ENCODE results near the gene NOP14.
"Not testable (repeated sequence)": the region's sequence is repeated elsewhere in the genome, so short reads cannot be mapped to it uniquely, and the experiment has no call there.

The NOP14 gene

GRCh38 chr4:2931512-2932301 is 31.5 kb downstream of the NOP14 start:
- DNase-seq = no peak

- DNase-seq = no peak
Measured at GRCh38 chr4:2930758-2931511, 32.3 kb downstream of the NOP14 start.

GRCh38 chr4:2930135-2930757 is 33.0 kb downstream of the NOP14 start:
- no peak for DNase-seq

DNA sequence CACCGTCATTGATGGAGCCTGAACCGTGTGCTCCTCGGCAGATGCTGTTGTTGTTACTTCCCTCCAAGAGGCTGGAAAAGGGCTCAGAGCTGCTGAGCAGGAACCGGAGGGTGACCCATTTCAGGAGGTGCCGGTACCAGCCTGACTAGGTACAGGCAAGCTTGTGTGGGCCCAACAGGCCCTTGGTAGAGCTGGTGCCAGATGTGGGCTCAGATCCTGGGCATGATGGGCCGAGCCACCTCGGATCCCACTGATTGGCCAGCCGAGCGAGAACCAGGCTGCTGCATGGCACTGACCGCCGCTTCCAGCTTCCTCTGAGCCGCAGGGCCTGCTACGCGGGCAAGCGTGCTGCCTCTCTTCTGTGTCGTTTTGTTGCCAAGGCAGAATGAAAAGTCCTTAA is 33.7 kb downstream of the NOP14 start:
- no peak for DNase-seq

DNA sequence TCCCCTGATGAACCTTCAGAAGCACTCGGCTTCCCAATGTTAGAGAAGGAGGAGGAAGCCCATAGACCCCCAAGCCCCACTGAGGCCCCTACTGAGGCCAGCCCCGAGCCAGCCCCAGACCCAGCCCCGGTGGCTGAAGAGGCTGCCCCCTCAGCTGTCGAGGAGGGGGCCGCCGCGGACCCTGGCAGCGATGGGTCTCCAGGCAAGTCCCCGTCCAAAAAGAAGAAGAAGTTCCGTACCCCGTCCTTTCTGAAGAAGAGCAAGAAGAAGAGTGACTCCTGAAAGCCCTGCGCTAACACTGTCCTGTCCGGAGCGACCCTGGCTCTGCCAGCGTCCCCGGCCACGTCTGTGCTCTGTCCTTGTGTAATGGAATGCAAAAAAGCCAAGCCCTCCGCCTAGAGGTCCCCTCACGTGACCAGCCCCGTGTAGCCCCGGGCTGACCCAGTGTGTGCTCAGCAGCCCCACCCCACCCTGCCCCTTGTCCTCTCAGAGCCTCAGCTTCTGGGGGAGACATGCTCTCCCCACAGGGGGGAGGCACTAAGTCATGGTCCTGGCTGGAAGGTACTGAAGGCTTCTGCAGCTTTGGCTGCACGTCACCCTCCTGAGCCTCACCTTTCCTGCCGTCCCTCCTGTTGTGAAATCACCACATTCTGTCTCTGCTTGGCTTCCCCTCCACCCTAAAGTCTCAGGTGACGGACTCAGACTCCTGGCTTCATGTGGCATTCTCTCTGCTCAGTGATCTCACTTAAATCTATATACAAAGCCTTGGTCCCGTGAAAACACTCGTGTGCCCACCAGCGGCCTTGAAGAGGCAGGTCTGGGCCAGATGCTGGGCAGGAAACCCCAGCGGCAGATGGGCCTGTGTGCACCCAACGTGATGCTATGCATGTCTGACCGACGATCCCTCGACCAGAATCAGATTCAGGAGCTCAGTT is 34.7 kb downstream of the NOP14 start:
- DNase-seq = no peak

GRCh38 chr4:2927696-2928075 is 35.5 kb downstream of the NOP14 start:
- no peak for DNase-seq

- DNase-seq = no peak
Measured at GRCh38 chr4:2927016-2927695, 36.0 kb downstream of the NOP14 start.

GRCh38 chr4:2925931-2926860 is 37.0 kb downstream of the NOP14 start:
- DNase-seq = no peak

DNA sequence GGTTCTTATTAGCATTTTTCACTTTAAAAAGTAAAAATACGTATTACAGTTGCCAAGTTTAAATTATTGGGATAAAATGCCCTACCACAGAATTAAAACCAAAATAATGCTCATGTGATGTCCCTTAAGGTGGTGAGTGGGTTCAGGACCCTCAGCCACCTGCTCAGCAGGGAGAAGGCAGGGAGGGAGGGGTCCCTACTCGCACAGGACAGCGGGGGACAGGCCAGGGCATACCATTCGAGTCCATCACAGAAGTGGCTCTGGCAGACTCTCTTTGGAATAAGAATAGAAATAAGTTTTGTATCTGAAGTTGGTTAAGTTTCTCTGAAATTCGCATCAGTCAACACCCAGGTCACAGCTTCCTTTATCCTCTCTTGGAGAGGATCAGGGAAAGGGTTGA is 37.7 kb downstream of the NOP14 start:
- no peak for DNase-seq

DNA sequence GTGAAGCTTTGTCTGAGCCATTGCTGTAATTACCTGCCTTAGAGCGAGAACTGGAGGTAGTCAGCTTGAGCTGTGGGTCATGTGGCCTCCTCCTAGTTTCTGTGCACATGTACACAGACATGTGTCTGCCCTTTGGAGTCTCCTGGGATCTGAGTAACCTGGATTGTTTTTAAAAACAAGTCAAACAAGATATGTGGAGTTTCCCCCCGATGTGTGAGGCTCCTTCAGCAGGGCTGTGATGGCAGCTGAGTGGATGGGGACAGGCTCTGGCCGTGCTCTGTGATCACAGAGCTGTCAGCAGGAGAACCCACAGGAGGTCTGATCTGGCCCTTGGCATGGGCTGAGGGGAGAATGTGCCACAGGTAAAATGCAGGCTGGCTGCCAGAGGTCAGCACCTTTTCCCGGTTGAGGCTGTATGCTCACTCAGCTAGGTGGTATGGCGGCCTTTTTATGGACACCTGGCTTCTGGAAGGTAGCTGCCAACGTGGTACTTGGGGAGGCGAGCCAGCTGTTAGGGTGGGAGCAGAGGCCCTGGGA is 38.4 kb downstream of the NOP14 start:
- DNase-seq = no peak

DNA sequence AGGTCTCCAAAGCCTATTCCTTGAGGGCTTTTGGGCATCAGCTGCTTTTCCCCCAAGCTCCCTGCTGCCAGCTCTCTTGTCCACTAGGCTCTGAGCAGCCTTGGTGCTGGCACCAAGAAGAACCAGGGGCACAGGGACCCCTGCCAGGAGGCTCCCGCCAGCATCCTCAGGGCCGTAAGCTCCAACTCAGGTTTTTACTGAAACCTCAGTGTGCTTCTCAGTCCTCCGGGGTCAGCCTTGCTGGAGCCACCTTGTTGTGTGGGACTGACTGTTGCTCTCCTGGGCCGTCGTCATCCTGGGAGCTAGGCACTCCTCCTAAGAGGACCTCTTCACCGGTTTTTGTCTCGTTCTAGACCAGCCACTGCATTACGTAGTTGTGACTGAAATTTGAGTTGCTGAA is 38.9 kb downstream of the NOP14 start:
- no peak for DNase-seq

GRCh38 chr4:2923668-2924173 is 39.5 kb downstream of the NOP14 start:
- no peak for DNase-seq

GRCh38 chr4:2923141-2923551 is 40.1 kb downstream of the NOP14 start:
- peak; percentile 51 for DNase-seq

DNA sequence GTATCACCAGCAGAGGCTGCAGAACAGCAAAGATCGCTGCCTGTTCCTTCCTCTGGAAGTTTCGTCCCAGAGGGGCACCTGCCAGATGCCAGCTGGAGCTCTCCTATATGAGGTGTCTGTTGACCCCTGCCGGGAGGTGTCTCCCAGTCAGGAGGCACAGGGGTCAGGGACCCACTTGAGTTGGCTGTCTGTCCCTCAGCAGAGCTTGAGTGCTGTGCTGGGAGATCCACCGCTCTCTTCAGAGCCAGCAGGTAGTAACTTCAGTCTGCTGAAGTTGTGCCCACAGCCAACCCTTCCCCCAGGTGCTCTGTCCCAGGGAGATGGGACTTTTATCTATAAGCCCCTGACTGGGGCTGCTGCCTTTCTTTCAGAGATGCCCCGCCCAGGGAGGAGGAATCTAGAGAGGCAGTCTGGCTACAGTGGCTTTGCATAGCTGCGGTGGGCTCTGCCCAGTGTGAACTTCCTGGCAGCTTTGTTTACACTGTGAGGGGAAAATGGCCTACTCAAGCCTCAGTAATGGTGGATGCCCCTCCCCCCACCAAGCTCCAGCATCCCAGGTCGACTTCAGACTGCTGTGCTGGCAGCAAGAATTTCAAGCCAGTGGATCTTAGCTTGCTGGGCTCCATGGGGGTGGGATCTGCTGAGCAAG is 40.6 kb downstream of the NOP14 start:
- peak; percentile 89 for DNase-seq

GRCh38 chr4:2918714-2919113 is 44.5 kb downstream of the NOP14 start:
- not testable (repeated sequence) for DNase-seq

DNA sequence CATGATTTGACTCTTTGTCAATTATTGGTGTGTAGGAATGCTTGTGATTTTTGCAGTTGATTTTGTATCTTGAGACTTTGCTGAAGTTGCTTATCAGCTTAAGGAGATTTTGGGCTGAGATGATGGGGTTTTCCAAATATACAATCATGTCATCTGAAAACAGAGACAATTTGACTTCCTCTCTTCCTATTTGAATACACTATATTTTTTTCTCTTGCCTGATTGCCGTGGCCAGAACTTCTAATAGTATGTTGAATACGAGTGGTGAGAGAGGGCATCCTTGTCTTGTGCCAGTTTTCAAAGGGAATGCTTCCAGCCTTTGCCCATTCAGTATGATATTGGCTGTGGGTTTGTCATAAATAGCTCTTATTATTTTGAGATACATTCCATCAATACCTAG is 44.9 kb downstream of the NOP14 start:
- not testable (repeated sequence) for DNase-seq

GRCh38 chr4:2916696-2917095 is 46.5 kb downstream of the NOP14 start:
- not testable (repeated sequence) for DNase-seq

DNA sequence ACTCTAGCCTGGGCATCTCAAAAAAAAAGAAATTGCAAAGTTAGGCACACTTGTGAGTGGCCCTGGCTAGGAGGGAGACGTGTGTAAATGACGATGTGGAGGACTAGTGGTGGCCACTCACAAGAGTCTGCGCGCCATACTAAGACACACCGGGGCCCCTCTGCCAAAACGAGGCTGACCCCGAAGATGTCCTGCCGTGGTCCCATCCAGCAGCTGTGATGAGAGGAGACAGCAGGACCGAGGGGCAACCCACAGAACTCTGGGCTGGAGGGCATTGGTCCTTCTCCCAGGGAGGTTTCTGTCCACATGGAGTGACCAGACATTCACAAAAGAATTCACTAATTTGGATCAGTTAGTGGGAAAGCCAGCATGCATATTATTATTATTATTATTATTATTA is 47.4 kb downstream of the NOP14 start:
- DNase-seq = no peak

DNA sequence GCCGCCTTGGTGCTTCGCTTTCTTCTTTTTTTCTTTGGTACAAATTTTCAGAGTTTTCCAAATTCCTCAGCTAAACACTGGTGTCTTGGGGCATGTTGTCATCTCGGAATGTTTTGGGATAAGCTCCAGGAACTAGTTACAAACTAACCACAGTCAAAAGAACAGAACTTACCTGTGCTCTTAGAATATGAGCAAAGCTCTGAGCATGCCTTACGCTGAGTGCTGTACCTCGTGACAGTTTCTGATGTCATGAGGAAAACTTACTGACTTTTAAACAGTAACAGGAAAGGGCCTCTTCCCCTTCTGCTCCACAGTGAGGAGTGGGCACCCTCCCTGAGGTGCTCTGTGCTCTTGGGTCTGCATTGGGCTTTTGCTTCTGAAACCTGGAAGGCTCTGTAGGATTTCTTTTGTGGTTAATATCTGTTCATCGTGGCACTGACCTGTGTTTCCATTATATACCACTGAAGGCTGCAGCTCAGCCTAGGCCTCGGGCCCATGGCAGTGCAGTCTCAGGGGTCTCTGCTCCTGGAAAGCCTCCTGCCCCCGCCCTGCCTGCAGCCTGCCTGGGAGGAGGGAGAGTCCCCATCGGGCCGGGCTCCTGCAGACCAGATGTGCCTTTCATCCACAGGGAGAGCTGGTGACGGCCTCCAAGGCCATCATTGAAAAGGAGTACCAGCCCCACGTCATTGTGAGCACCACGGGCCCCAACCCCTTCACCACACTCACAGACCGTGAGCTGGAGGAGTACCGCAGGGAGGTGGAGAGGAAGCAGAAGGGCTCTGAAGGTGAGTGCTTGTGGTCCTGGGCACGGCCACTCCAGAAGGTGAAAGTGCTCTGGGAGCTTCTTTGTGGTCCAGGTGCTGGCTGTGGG is 48.7 kb downstream of the NOP14 start:
- no peak for DNase-seq
